Muscle layer of colon (tissue), 2 donors: ENCODE data around the gene CILP2.

ENCODE experiments used
- H3K27ac ChIP-seq: one replicate; pipeline ENCODE4 v1.7.0; 2013; ENCODE audit warnings: low read depth, mild to moderate bottlenecking, low read length, moderate library complexity
- H3K27me3 ChIP-seq, 2 donors: one replicate each; pipeline ENCODE4 v1.7.0; 2013; ENCODE audit warnings: low read length in 2 of 2, mild to moderate bottlenecking in 2 of 2; ENCODE audit not compliant: insufficient read depth in 2 of 2, control insufficient read depth in 1 of 2
- H3K36me3 ChIP-seq: one replicate; pipeline ENCODE4 v1.7.0; 2013; ENCODE audit warnings: mild to moderate bottlenecking, low read length; ENCODE audit not compliant: insufficient read depth
- H3K4me1 ChIP-seq: one replicate; pipeline ENCODE4 v1.7.0; 2013; ENCODE audit warnings: mild to moderate bottlenecking, low read length; ENCODE audit not compliant: insufficient read depth
- H3K4me3 ChIP-seq, 2 donors: one replicate each; pipeline ENCODE4 v1.7.0; 2013; ENCODE audit warnings: low read length in 2 of 2, low read depth in 1 of 2, mild to moderate bottlenecking in 1 of 2, moderate library complexity in 1 of 2
- H3K9ac ChIP-seq: one replicate; pipeline ENCODE4 v1.7.0; 2013; ENCODE audit warnings: low read length
- H3K9me3 ChIP-seq: one replicate; pipeline ENCODE4 v1.7.0; 2013; ENCODE audit warnings: mild to moderate bottlenecking, low read length
- donor health status: abdominal sarcoma.
- donor health status: Adenocarcinoma of cecum.

The CILP2 gene

GRCh38 chr19:19543101-19543500 is 5.0 kb downstream of the CILP2 start:
- Histone ChIP-seq H3K36me3 (no peaks in the 10 kb centered on the region), H3K4me1 (peaks cover 21% of the 10 kb centered on the region), H3K27me3 (peaks cover 10 to 73% of the 10 kb centered on the region in 2 donors), H3K27ac (no peak overlapping the region), H3K9me3 (no peaks in the 10 kb centered on the region), H3K4me3 (no peak overlapping the region), H3K9ac (no peak overlapping the region)

DNA sequence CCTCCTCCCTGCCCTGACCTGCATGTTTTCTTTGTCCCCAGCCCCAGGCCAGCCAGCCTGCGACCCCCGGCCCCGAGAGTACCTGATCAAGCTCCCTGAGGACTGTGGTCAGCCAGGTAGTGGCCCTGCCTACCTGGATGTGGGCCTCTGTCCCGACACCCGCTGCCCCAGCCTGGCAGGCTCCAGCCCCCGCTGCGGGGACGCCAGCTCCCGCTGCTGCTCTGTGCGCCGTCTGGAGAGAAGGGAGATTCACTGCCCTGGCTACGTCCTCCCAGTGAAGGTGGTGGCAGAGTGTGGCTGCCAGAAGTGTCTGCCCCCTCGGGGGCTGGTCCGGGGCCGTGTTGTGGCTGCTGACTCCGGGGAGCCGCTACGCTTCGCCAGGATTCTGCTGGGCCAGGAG is 5.6 kb downstream of the CILP2 start:
- Histone ChIP-seq H3K4me3 (no peak overlapping the region), H3K36me3 (no peaks in the 10 kb centered on the region), H3K9me3 (no peaks in the 10 kb centered on the region), H3K27ac (no peak overlapping the region), H3K9ac (no peak overlapping the region), H3K4me1 (peaks cover 16% of the 10 kb centered on the region), H3K27me3 (peaks cover 10 to 72% of the 10 kb centered on the region in 2 donors)

DNA sequence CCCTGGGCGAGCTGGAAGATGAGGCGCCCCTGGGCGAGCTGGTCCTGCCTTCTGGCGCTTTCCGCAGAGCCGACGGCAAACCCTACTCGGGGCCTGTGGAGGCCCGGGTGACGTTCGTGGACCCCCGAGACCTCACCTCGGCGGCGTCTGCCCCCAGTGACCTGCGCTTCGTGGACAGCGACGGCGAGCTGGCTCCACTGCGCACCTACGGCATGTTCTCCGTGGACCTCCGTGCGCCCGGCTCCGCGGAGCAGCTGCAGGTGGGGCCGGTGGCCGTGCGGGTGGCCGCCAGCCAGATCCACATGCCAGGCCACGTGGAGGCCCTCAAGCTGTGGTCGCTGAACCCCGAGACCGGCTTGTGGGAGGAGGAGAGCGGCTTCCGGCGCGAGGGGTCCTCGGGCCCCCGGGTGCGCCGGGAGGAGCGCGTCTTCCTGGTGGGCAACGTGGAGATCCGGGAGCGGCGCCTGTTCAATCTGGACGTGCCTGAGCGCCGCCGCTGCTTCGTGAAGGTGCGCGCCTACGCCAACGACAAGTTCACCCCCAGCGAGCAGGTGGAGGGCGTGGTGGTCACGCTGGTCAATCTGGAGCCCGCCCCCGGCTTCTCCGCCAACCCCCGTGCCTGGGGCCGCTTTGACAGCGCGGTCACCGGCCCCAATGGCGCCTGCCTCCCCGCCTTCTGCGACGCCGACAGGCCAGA is 6.3 kb downstream of the CILP2 start:
- H3K4me3 ChIP-seq: no peak overlapping the region
- H3K4me1 ChIP-seq: peaks cover 12% of the 10 kb centered on the region
- no peaks in the 10 kb centered on the region for H3K36me3 ChIP-seq
- peaks cover 10 to 70% of the 10 kb centered on the region in 2 donors for H3K27me3 ChIP-seq
- H3K9ac ChIP-seq: no peak overlapping the region
- H3K9me3 ChIP-seq: no peaks in the 10 kb centered on the region
- H3K27ac ChIP-seq: no peak overlapping the region

DNA sequence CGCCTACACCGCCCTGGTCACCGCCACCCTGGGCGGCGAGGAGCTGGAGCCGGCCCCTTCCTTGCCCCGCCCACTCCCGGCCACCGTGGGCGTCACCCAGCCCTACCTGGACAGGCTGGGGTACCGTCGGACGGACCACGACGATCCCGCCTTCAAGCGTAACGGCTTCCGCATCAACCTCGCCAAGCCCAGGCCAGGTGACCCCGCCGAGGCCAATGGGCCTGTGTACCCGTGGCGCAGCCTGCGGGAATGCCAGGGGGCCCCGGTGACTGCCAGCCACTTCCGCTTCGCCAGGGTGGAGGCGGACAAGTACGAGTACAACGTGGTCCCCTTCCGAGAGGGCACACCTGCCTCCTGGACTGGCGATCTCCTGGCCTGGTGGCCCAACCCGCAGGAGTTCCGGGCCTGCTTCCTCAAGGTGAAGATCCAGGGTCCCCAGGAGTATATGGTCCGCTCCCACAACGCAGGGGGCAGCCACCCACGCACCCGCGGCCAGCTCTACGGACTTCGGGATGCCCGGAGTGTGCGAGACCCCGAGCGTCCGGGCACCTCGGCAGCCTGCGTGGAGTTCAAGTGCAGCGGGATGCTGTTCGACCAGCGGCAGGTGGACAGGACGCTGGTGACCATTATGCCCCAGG is 7.0 kb downstream of the CILP2 start:
- no peak overlapping the region for H3K27ac ChIP-seq
- no peak overlapping the region for H3K9ac ChIP-seq
- H3K4me1 ChIP-seq: peaks cover 12% of the 10 kb centered on the region
- H3K9me3 ChIP-seq: no peaks in the 10 kb centered on the region
- peaks cover 10 to 70% of the 10 kb centered on the region in 2 donors for H3K27me3 ChIP-seq
- H3K36me3 ChIP-seq: no peaks in the 10 kb centered on the region
- H3K4me3 ChIP-seq: no peak overlapping the region

DNA sequence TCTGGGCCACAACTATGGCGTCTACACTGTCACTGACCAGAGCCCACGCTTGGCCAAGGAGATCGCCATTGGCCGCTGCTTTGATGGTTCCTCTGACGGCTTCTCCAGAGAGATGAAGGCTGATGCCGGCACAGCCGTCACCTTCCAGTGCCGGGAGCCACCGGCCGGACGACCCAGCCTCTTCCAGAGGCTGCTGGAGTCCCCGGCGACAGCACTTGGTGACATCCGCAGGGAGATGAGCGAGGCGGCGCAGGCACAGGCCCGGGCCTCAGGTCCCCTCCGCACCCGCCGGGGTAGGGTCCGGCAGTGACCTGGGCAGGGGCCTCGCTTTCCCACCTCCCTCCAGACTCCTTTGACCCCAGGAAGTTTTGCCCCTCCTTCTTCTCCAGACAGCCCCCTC is 7.6 kb downstream of the CILP2 start:
- H3K27me3 ChIP-seq: peaks cover 10 to 69% of the 10 kb centered on the region in 2 donors
- H3K9ac ChIP-seq: no peak overlapping the region
- no peak overlapping the region for H3K27ac ChIP-seq
- no peaks in the 10 kb centered on the region for H3K9me3 ChIP-seq
- H3K4me3 ChIP-seq: no peak overlapping the region
- H3K4me1 ChIP-seq: peaks cover 10% of the 10 kb centered on the region
- H3K36me3 ChIP-seq: no peaks in the 10 kb centered on the region

DNA sequence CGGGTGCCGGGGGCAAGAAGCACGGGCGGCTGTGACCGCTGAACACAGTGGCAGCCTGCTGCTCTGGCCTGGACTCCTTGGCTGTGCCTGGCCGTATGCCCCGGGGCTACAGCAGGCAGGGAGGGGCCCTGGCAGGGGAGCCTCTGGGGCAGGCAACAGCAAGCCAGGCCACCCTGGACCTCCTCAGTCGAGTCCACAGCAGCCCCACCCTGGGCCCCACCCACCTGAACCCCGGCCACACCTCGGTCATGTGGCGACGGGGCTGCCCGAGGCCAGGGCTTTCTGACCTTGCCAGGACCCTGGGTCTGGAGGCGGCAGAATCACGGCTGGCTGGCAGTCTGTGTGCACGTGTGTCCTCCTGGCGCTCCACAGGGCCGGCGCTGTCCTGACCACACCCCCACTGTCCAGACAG is 8.7 kb downstream of the CILP2 start:
- Histone ChIP-seq H3K9ac (no peak overlapping the region), H3K27ac (no peak overlapping the region), H3K4me1 (no peaks in the 10 kb centered on the region), H3K4me3 (no peak overlapping the region), H3K36me3 (no peaks in the 10 kb centered on the region), H3K27me3 (peaks cover 9 to 61% of the 10 kb centered on the region in 2 donors), H3K9me3 (no peaks in the 10 kb centered on the region)

DNA sequence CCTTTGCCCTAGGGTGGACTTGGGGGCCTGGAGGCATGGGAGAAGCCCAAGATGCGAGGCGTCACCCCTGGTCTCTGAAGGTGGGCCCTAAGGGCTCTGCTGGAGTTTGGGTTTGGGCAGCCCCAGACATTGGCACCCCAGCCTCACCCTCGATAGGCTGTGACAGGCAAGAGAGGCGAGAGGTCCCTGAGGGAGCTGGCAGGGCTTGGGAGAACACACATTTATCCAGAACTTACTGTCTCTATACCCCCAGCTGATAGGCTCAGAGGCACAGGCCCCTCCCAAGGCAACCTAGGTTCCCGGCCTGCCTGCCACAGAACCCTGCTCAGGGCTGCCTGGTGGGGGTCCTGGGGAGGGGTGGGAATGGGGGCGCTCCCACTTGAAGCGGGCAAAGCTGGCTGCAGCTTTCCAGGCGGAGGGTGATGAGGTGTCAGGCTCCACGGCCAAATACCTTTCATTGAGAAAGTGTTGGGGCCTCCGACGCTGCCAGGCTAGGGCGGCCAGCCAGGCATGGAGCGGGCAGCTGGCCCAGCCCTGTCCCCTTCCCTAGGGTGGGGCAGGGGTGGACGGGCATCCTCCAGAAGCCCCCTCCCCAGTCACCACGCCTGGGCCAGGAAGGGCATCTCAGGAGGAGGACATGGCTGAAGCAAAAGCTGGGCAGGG is 9.7 kb downstream of the CILP2 start:
- Histone ChIP-seq H3K27ac (no peak overlapping the region), H3K9me3 (no peaks in the 10 kb centered on the region), H3K27me3 (peaks cover 0 to 51% of the 10 kb centered on the region in 2 donors), H3K36me3 (no peaks in the 10 kb centered on the region), H3K4me1 (no peaks in the 10 kb centered on the region), H3K9ac (no peak overlapping the region), H3K4me3 (no peak overlapping the region)

- H3K4me3 ChIP-seq: no peak overlapping the region
- no peak overlapping the region for H3K9ac ChIP-seq
- no peak overlapping the region for H3K27ac ChIP-seq
- H3K27me3 ChIP-seq: peaks cover 0 to 40% of the 10 kb centered on the region in 2 donors
- no peaks in the 10 kb centered on the region for H3K36me3 ChIP-seq
- no peaks in the 10 kb centered on the region for H3K9me3 ChIP-seq
- H3K4me1 ChIP-seq: no peaks in the 10 kb centered on the region
These were observed 11.1 kb downstream of the CILP2 start for GRCh38 chr19:19548915-19549759.

GRCh38 chr19:19549804-19550464 is 11.9 kb downstream of the CILP2 start:
- no peak overlapping the region for H3K27ac ChIP-seq
- H3K36me3 ChIP-seq: no peaks in the 10 kb centered on the region
- H3K4me1 ChIP-seq: no peaks in the 10 kb centered on the region
- no peak overlapping the region for H3K4me3 ChIP-seq
- peaks cover 0 to 42% of the 10 kb centered on the region in 2 donors for H3K27me3 ChIP-seq
- no peak overlapping the region for H3K9ac ChIP-seq
- no peaks in the 10 kb centered on the region for H3K9me3 ChIP-seq

DNA sequence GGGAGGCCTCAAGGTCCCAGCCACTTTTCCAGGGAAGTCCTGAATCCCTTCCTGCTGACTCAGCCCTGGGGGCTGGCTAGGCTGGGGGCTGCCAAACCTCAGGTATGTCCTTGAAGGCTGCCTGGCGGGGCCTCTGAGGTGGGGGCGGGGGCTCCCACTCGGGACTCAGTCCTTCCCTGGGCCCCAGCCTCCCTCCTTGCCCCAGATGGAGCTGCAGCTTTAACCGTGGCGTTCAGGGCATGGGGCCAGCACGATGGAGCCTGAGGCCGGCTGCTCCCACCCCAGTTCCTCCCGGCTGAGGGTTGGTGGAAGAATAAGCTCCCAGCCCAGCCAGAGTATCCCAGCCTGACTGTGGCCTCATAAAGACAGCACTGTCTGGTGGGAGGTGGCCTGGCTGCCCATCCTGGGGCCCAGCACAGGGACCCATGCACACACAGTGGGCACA is 12.4 kb downstream of the CILP2 start:
- H3K4me3 ChIP-seq: no peak overlapping the region
- peaks cover 0 to 42% of the 10 kb centered on the region in 2 donors for H3K27me3 ChIP-seq
- no peaks in the 10 kb centered on the region for H3K36me3 ChIP-seq
- H3K9me3 ChIP-seq: no peaks in the 10 kb centered on the region
- no peaks in the 10 kb centered on the region for H3K4me1 ChIP-seq
- no peak overlapping the region for H3K27ac ChIP-seq
- H3K9ac ChIP-seq: no peak overlapping the region
